Prostate gland (tissue), 2 donors: ENCODE data around the gene FOXI2. TPM values are rescaled to one million over a fixed set of nuclear protein-coding genes. Genes with fewer than 3 reads are reported as not detected.

Experiments used
- DNase-seq: peaks from one replicate; pipeline ENCODE4 v3.0.0-alpha.2; 2019; ENCODE audit warnings: low spot score
- H3K27ac ChIP-seq, 2 donors: fragments of 200-600 bp; sonication (generic); 2 replicates each; pipeline ENCODE4 v1.5.1; 2017 to 2019
- H3K27me3 ChIP-seq: fragments of 200-600 bp; sonication (generic); replicated peaks from 2 replicates; pipeline ENCODE4 v1.5.1; 2019; ENCODE audit not compliant: insufficient read depth
- H3K36me3 ChIP-seq, 2 donors: fragments of 200-600 bp; sonication (generic); 1 replicate in 1 of 2; 2 replicates in 1 of 2; pipeline versions ENCODE4 v1.5.1 to v1.8.1; 2017 to 2019
- H3K4me1 ChIP-seq: fragments of 200-600 bp; sonication (generic); replicated peaks from 2 replicates; pipeline ENCODE4 v1.5.1; 2019
- H3K4me3 ChIP-seq, 2 donors: fragments of 200-600 bp; sonication (generic); 2 replicates each; pipeline ENCODE4 v1.5.1; 2017 to 2019
- H3K9me3 ChIP-seq: fragments of 200-600 bp; sonication (generic); 2 replicates; pipeline ENCODE4 v1.5.1; 2017
- POLR2A ChIP-seq: fragments of 450-650 bp; IDR thresholded peaks from one replicate; pipeline ENCODE4 v1.6.1; 2016; ENCODE audit warnings: antibody characterized with exemption, mild to moderate bottlenecking
- POLR2AphosphoS5 ChIP-seq: sonication (generic); formaldehyde crosslinking; IDR thresholded peaks from one replicate; pipeline ENCODE4 v1.6.1; 2017; ENCODE audit warnings: antibody characterized with exemption
- WGBS: methylation state at CpG from one replicate; pipeline ENCODE4 v1.1.5; 2018; 5-methylcytosine and 5-hydroxymethylcytosine counted together
- intact Hi-C: fragments of 100-400 bp; cut with DNase I; formaldehyde crosslinking; loops from one replicate; pipeline ENCODE4 v1.14.2; 2022
- total RNA-seq, 2 donors: library from RNA; depleted of rRNA; stranded (reverse); fragments of >200 nt; gene quantifications; one replicate each; pipeline ENCODE4 v1.1.0, GENCODE V29; 2016
- TF ChIP-seq, protein P1 (sequence below), 4 experiments: fragments of 200-600 bp in 2 of 4; fragments of 450-650 bp in 2 of 4; sonication (generic) in 2 of 4; IDR thresholded peaks; 1 replicate in 3 of 4; 2 replicates in 1 of 4; pipeline ENCODE4 v1.5.1; 2016 to 2019; ENCODE audit warnings: antibody characterized with exemption in 4 of 4, mild to moderate bottlenecking in 2 of 4, moderate library complexity in 2 of 4

FOXI2 gene
- total RNA-seq, 2 donors from 2014 or later = 0.17 TPM; not detected in 1

DNA sequence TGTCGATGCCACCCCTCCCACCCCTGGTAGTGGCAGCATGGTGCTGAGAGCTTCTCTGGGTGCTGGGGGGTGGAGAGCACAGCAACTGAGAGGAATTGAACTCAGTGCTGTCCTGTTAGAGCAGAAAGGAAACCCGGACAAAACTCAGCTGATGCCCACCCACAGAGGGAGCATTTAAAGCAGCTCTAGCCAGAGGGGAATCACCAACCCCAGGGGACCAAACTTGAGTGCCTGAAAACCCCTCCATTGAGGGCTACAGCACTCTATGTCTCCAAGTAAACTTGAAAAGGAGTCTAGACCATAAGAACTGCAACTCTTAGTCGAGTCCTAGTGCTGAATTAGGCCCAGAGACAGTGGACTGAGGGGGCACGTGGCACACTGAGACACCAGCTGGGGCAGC, 16.8 kb upstream of the FOXI2 start:
- 71% methylated on average over 4 of the region's 4 CpGs for WGBS
- H3K4me3 ChIP-seq = no peak overlapping the region
- intact Hi-C loops = no loop called here
- no peaks in the 10 kb centered on the region for H3K36me3 ChIP-seq
- H3K27me3 ChIP-seq = no peaks in the 10 kb centered on the region
- no peaks in the 10 kb centered on the region for H3K4me1 ChIP-seq
- H3K9me3 ChIP-seq = no peaks in the 10 kb centered on the region
- DNase-seq = no peak
- no peak overlapping the region for H3K27ac ChIP-seq
- TF ChIP-seq POLR2A = no peak
- no peak for TF ChIP-seq POLR2AphosphoS5
- TF ChIP-seq, protein P1, sequence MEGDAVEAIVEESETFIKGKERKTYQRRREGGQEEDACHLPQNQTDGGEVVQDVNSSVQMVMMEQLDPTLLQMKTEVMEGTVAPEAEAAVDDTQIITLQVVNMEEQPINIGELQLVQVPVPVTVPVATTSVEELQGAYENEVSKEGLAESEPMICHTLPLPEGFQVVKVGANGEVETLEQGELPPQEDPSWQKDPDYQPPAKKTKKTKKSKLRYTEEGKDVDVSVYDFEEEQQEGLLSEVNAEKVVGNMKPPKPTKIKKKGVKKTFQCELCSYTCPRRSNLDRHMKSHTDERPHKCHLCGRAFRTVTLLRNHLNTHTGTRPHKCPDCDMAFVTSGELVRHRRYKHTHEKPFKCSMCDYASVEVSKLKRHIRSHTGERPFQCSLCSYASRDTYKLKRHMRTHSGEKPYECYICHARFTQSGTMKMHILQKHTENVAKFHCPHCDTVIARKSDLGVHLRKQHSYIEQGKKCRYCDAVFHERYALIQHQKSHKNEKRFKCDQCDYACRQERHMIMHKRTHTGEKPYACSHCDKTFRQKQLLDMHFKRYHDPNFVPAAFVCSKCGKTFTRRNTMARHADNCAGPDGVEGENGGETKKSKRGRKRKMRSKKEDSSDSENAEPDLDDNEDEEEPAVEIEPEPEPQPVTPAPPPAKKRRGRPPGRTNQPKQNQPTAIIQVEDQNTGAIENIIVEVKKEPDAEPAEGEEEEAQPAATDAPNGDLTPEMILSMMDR (IDR thresholded peaks at IDR 0.05) = no peak

DNA sequence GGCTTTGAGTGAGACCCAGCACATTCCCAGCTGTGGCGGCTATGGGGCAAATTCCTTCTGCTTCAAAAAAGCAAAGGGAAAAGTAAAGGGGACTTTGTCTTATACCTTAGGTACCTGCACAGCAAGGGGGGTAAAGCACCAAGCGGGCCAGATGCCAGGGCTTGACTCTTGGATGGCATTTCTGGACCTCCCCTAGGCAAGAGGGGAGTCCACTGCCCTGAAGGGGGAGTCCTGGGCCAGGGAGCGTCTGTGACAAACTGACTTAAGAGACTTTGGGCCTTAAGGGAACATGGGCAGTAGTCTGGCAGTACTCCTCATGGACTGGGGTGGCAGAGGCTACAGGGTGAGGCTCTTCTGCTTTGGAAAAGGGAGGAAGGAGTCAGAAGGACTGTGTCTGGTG, 16.1 kb upstream of the FOXI2 start:
- Histone ChIP-seq H3K36me3 (no peaks in the 10 kb centered on the region), H3K27ac (no peak overlapping the region), H3K27me3 (no peaks in the 10 kb centered on the region), H3K4me1 (no peaks in the 10 kb centered on the region), H3K4me3 (no peak overlapping the region), H3K9me3 (no peaks in the 10 kb centered on the region)
- intact Hi-C loops = no loop called here
- no peak for DNase-seq
- 77% methylated on average over 3 of the region's 3 CpGs for WGBS
- TF ChIP-seq POLR2AphosphoS5 (no peak), POLR2A (no peak)
- TF ChIP-seq, protein P1 (IDR thresholded peaks at IDR 0.05) = no peak

DNA sequence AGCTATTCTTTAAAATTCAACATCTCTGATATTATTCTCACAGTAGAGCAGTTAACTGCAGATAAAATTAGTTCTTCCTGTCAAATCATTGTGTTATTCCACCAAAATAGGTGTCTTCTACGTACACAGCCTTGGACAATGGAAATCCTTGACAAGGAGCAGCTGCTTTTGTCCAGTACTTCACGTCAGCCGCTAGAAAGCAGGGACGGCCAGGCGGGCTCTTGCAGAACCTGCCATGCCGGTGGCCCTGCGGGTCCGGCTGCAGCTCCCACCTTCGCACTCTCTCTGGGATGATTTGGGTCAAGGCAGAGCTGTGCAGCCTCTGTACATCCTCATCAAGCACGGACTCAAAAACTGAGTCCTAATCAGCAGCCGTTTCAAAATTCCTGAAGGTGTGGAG, 2.2 kb upstream of the FOXI2 start:
- H3K4me1 ChIP-seq = no peaks in the 10 kb centered on the region
- H3K4me3 ChIP-seq = no peak overlapping the region
- no peak for TF ChIP-seq POLR2AphosphoS5
- TF ChIP-seq, protein P1 (IDR thresholded peaks at IDR 0.05) = no peak
- no peak for TF ChIP-seq POLR2A
- peaks cover 27% of the 10 kb centered on the region for H3K27me3 ChIP-seq
- H3K9me3 ChIP-seq = no peaks in the 10 kb centered on the region
- DNase-seq = no peak
- intact Hi-C loops = no loop called here
- H3K27ac ChIP-seq = no peak overlapping the region
- H3K36me3 ChIP-seq = no peaks in the 10 kb centered on the region
- 10% methylated on average over 11 of the region's 11 CpGs for WGBS

DNA sequence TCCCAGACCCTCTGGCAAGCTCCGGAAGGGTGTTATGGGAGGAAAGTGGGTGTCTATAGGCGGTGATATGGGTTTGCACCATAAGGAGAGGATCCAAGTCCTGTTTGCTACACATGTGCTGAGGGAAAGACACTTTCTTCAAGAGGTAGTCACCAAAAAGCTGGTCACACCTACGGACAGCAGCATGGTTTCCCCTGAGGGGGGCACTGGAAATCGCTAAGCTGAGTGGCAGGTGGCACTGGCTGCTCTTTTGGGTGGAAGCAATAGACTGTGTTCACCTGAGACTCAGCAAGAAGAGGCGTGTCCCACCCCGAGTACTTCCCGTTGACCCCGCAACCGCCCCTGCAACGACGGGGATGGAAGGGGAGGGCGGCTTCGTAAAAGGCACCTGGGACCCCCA, 1.8 kb upstream of the FOXI2 start:
- Histone ChIP-seq H3K9me3 (no peaks in the 10 kb centered on the region), H3K4me3 (no peak overlapping the region), H3K4me1 (no peaks in the 10 kb centered on the region), H3K27ac (no peak overlapping the region), H3K36me3 (no peaks in the 10 kb centered on the region), H3K27me3 (peaks cover 27% of the 10 kb centered on the region)
- 22% methylated on average over 13 of the region's 13 CpGs for WGBS
- intact Hi-C loops = no loop called here
- no peak for DNase-seq
- no peak for TF ChIP-seq POLR2A
- no peak for TF ChIP-seq POLR2AphosphoS5
- TF ChIP-seq, protein P1 (IDR thresholded peaks at IDR 0.05) = no peak

DNA sequence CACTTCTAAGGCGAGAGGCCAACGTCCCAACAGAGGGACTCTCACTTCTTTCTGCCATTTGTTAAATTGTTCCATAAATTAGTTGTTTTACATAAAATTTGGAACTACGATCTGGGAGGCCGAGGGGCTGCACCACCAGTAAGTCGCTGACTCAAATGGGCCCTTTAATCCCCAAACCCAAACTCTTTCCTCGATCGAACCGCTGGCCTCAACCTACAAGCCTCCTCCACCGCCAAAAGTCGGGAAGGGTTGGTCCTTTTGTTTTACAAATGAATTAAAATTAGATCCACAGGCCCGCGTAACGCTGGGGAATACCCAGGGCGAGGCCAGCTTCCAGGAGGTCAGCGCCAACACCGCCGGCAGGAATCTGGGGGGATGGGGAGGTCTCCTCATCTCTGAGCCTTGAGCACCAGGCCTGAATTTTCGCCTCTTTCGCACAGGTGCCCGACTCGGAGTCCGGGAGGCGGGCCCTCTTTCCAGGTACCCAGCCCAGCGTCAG, 1.2 kb upstream of the FOXI2 start:
- no peak for DNase-seq
- Histone ChIP-seq H3K4me3 (no peak overlapping the region), H3K9me3 (no peaks in the 10 kb centered on the region), H3K36me3 (no peaks in the 10 kb centered on the region), H3K27me3 (peaks cover 27% of the 10 kb centered on the region), H3K27ac (no peak overlapping the region), H3K4me1 (no peaks in the 10 kb centered on the region)
- intact Hi-C loops = no loop called here
- TF ChIP-seq POLR2AphosphoS5 = no peak
- no peak for TF ChIP-seq POLR2A
- TF ChIP-seq, protein P1 (IDR thresholded peaks at IDR 0.05) = no peak
- 17% methylated on average over 24 of the region's 24 CpGs for WGBS
